Activated CD8-positive, alpha-beta memory T cell treated with anti-CD3 and anti-CD28 coated beads for 36 hours (primary cell): ENCODE data around the gene NCK2. TPM values are rescaled to one million over a fixed set of nuclear protein-coding genes. Genes with fewer than 3 reads are reported as not detected.

Experiments used
- CTCF ChIA-PET: fragments of 350-600 bp; sonication (Branson Sonifier 250); formaldehyde crosslinking; loops from one replicate; lab custom pipeline; 2021; ENCODE audit warnings: antibody characterized with exemption; lab: Charles Lee
- POLR2A ChIA-PET: fragments of 350-600 bp; sonication (Branson Sonifier 250); formaldehyde crosslinking; loops from one replicate; lab custom pipeline; 2021; ENCODE audit warnings: antibody characterized with exemption; lab: Charles Lee
- total RNA-seq, 2 experiments: library from RNA; stranded (reverse); gene quantifications; one replicate each; pipeline ENCODE4 v1.2.3, GENCODE V29; 2021

The NCK2 gene
- total RNA-seq, 2 experiments from 2014 or later = 58.5 to 59.3 TPM

DNA sequence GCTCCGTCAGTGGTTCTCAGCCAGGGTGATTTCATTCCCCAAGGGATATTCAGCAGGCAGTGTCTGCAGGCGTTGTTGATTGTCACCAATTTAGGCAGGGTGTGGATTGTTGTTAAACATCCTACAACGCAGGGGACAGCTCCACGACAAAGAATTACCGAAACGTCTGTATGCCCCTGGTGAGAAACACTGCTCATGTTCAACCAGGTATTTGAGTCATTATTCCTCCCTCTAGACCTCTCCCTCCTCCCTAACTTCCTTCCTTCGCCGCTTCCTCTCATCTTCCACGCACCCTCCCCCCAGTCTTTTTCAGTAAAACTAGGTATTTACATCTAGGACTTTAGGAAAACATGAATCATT is 50.8 kb downstream of the NCK2 start:
- CTCF ChIA-PET = interaction anchor here (1.5 kb wide), 1 partner anchor 21 kb away, joined by 3 read pairs; no protein-coding TSS in a partner anchor
- POLR2A ChIA-PET = no interaction called here

DNA sequence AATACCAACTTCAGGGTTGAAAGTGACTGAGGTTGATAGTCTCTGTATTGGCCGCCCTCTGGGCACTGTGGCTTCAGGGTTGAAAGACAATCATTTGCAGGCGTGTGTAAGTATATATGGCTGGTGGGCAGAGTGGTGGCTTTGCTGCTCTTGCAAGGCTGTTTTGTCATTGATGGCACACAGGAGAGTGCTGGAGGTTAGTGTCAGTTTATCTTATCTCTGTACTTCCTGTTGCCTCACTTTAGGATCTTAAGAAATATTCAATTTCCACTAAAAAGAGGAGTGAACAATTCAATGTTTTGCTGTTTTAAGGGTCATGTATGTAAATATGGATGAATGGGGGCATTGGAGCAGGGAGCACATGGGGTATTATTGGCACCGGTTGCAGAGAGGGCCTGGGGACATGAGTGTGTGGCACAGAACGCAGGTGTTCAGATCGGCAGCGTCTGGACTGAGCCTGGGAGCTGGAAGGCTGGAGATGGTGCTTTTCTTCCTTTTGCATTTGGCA is 51.5 kb downstream of the NCK2 start:
- CTCF ChIA-PET = interaction anchor here (1.2 to 1.5 kb wide), 3 partner anchors 8 to 61 kb away, joined by 3 read pairs; no protein-coding TSS in a partner anchor
- POLR2A ChIA-PET = interaction anchor here (0.9 kb wide), 1 partner anchor 49 kb away, joined by 3 read pairs; no protein-coding TSS in a partner anchor

DNA sequence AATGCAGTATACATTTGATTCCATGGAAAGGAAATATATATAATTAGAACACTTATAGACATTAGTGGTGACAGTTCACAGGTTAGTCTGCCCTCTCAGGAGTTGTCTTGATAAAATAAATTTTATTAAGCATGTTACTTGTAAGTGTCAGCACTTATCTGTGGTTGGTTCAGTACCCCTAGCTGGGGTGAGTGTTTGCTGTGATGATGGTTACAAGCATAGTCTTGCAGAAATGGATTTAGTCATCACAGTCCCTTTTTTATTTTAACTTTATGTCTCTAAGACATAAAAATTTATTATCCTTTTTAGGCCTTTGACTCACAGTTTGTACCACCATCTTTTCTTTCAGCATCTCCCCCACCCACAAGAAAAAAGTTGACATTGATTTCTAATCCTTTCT is 52.1 kb downstream of the NCK2 start:
- ChIA-PET CTCF (interaction anchor here (1.2 to 1.5 kb wide), 3 partner anchors 9 to 61 kb away, joined by 3 read pairs; no protein-coding TSS in a partner anchor), POLR2A (interaction anchor here (0.9 to 1.6 kb wide), 2 partner anchors 31 to 49 kb away, joined by 3 to 5 read pairs; no protein-coding TSS in a partner anchor)

DNA sequence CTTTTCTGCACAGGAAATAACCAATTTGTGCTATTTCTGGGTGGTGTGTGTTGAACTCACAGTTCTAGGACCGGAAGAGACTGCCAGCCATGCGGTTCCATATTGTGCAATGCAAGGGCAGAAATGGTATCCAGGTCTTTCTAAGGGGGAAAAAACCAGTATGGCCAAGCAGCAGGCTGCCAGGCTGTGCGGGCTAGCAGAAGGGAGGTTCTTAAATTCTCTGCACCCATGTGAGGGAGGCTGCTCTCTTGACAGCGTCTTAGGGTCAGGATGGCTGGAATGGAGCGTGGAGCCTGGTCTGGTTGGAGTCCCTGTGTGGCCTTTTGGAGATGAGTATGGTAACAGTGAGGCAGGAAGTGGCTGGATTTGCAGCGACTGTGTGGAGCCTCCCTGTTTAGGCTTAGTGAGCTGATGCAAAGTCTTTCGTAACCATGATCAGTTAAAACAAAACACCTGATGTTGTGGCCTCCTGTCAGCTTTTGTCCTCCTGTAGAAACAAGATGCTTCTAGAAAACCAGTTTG is 52.6 kb downstream of the NCK2 start:
- ChIA-PET POLR2A (interaction anchor here (0.6 to 1.6 kb wide), 4 partner anchors 11 to 50 kb away, joined by 3 to 5 read pairs (median 4); no protein-coding TSS in a partner anchor), CTCF (interaction anchor here (1.2 to 1.3 kb wide), 3 partner anchors 10 to 60 kb away, joined by 3 read pairs; no protein-coding TSS in a partner anchor)

DNA sequence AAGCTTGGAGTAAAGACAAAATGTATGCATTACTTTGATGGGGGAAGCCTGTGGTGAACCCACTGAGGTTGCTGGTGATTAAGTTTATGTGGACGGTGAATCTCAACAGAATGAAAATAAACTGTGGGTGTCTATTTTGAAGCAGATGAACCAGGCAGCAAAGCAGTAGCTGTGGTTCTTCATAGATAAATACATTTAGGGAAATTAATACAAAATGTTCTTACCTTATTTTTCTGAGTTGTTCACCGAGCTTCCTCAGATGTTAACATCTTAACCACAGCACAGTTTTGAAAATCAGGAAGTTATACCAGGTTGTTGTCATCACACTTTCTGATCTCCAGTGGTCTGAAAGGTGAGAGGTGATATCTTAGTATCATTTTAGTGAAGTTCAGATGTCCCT is 53.9 kb downstream of the NCK2 start:
- CTCF ChIA-PET = interaction anchor here (1.3 kb wide), 1 partner anchor 52 kb away, joined by 3 read pairs; no protein-coding TSS in a partner anchor
- POLR2A ChIA-PET = interaction anchor here (0.6 to 1.2 kb wide), 5 partner anchors 10 to 288 kb away, joined by 3 to 7 read pairs (median 3); no protein-coding TSS in a partner anchor

DNA sequence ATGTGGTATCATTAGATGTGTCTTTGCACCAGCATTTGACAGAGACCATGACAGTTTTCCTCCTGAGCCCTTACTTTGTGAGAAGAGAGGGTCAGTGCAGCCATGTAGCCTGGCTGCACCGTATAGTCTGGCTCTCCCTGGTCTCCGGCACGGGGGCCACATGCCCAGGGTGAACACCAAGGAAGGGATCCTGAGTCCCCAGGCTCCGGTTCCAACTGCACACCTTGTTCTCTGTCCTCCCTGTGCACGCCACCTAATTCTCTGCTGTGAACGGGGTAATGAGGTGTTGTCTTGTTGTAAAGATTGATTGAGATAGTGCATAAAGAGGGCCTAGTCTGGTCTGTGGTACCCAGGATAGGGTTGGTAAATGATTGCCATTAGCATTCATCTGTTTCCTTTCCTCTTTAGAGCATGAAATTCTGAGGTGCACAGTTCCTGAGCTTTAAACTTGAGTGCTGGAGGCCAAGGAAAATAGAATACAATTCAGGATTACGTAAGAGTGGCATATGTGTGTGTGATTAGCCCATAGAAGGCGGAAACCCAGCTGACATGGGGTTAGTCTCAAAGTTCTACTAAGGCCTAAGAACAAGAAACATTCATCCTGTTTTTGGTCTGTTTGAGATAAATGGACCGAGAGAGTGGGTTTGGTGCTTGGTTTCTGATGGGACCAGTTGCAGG is 55.5 kb downstream of the NCK2 start:
- CTCF ChIA-PET = interaction anchor here (1.1 kb wide), 1 partner anchor 22 kb away, joined by 4 read pairs; no protein-coding TSS in a partner anchor
- POLR2A ChIA-PET = interaction anchor here (0.6 kb wide), 1 partner anchor 403 kb away, joined by 9 read pairs; no protein-coding TSS in a partner anchor

DNA sequence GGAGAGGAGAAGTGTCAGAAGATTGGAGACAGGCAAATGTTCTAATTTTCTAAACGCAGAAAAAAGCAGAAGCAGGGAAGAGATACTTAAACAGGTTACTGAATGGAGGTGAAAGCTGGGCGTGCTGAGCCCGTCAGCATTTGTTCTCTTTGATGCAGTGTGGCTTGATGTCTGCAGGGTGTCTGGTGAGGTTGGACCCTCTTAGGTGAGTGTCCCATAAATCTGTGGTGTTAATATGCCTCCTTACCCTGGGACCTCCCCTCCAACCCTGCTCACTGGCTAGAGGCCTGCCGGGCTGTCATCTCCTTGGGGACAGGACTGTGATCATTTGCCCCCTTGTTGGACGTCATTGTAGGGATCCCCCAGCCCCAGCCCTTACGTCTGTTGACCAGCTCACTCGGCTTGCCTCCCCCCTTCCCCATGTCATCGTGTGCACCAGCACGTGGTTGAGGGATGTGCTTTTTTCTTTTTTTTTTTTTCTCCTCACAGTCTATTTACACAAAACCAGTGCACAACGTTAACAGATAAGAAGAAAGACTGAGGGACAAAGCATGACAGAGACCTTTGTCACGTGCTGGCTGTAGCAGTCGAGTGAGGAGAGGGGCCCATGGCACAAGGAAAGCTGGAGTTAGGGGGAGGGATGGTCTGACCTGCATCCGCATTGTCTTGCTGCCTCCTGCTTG is 56.4 kb downstream of the NCK2 start:
- POLR2A ChIA-PET = no interaction called here
- CTCF ChIA-PET = interaction anchor here (0.7 kb wide), 1 partner anchor 53 kb away, joined by 3 read pairs; no protein-coding TSS in a partner anchor

DNA sequence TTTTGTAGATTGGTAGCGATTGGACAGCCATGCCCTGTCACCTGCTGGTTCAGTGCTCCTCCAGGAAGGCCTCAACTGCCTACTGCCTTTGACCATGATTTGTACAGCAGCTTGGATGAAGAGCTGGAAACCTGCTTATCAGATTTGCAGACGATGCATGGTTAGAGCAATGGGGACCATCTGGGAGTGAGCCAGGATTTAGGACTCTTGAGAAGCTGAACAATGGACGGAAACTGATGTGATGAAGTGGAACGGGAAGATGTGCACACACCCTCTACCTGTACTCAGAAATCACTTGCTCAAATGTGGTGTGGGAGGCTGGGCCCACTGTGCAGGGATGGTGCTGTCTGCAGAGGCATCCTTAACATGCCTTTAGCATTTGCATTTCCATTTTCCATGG is 57.2 kb downstream of the NCK2 start:
- ChIA-PET CTCF (interaction anchor here (0.7 kb wide), 1 partner anchor 52 kb away, joined by 3 read pairs; no protein-coding TSS in a partner anchor), POLR2A (no interaction called here)

DNA sequence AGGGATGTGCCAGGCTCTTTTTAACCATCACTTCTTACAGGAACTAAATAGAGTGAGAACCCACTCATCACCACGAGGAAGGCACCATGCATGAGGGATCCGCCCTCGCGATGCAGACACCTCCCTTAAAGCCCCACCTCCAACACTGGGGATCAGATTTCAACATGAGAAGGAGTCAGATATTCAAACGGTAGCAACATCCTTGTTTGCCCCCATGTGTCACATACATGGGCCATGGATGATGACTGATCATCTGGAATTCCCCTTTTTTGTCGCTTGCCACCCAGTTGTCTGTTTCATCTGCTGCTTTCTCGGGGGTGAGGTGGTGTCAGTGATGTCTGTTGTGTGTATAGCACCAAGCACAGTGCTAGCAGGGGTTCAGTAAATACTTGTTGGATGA is 57.9 kb downstream of the NCK2 start:
- POLR2A ChIA-PET = no interaction called here
- CTCF ChIA-PET = interaction anchor here (1.0 kb wide), 2 partner anchors 48 to 54 kb away, joined by 3 read pairs; no protein-coding TSS in a partner anchor

DNA sequence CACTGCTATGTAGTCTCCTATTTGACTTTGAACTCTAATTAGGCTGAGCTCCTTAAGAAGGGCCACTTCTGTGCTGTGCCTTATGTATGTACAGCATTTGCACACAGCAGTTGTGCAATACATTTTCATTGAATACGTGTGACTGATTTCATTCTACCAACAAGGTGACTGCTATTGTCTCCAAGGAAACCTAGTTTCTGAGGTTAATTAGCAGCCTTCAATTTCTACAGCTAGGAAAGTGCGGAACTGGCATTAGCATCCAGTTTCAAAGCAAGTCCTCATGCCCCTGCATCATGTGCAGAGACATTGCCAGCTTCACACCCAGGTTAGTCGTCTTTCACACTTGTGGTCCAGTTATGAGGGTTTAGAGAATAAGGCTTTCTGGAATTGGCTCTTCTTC is 58.6 kb downstream of the NCK2 start:
- CTCF ChIA-PET = interaction anchor here (0.8 to 1.5 kb wide), 5 partner anchors 17 to 54 kb away, joined by 3 to 5 read pairs (median 3); no protein-coding TSS in a partner anchor
- POLR2A ChIA-PET = interaction anchor here (0.9 kb wide), 1 partner anchor 49 kb away, joined by 3 read pairs; no protein-coding TSS in a partner anchor

DNA sequence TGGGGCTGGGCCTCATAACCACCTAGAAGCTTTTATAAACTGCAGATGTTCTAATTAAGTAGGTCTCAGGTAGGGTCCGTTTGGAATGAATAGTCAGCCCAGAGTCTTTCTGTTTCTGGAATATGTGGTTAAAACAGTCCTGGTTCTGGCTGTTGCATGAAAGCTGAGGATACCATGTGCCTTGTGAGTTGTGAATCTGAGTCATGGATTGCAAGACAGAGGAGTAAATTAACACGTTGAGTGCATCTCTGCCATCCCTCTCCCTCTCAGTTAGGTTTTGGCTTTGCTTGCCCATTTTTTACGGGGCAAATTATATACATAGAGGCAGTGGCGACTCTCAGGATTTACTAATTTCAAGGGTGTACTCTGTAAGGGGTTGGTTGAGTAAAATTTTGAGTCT is 59.1 kb downstream of the NCK2 start:
- ChIA-PET POLR2A (interaction anchor here (0.9 kb wide), 1 partner anchor 50 kb away, joined by 3 read pairs; no protein-coding TSS in a partner anchor), CTCF (interaction anchor here (0.8 to 1.5 kb wide), 5 partner anchors 16 to 55 kb away, joined by 3 to 5 read pairs (median 3); no protein-coding TSS in a partner anchor)

DNA sequence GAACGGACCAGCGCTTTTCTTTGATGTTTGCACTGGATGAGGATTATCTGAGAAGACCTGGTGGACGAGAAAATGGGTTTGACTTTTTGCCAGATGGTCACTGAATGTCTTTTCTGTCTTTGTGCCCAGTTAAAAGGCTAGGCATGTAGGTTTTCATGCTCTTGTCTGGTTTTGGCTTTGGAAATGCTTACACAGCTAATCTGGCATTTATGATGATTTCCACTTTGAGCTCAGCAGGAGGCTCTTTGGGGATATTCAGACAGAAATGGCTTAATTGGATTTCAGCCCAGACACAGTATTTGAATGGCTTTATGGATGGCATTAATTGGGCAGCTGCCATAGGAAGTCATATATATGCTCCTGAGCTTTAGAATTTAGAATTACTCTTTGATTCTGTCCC is 59.6 kb downstream of the NCK2 start:
- POLR2A ChIA-PET = interaction anchor here (0.9 kb wide), 1 partner anchor 50 kb away, joined by 3 read pairs; no protein-coding TSS in a partner anchor

DNA sequence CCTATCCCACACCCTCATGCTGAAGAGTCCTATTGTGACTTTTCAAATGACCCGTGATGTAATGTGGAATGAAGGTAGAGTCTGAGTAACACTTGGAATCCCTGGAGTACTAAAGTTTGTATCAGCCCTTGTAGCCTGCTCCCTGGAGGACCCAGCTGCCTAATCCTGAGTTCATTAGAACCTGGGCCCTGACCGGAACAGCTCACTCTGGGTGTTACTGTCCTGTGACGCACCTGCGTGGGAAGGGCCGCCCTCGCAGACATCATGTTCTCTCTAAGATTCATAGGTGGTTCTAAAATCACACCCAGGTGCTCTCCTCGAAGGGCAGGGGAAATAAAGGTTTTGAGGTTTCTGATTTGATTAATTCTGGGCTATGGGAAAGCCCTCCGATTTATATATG is 62.3 kb downstream of the NCK2 start:
- POLR2A ChIA-PET = no interaction called here
- CTCF ChIA-PET = no interaction called here

More for the DNA sequence above, 59.6 kb downstream of the NCK2 start:
- CTCF ChIA-PET = interaction anchor here (1.5 kb wide), 1 partner anchor 51 kb away, joined by 4 read pairs; no protein-coding TSS in a partner anchor

DNA sequence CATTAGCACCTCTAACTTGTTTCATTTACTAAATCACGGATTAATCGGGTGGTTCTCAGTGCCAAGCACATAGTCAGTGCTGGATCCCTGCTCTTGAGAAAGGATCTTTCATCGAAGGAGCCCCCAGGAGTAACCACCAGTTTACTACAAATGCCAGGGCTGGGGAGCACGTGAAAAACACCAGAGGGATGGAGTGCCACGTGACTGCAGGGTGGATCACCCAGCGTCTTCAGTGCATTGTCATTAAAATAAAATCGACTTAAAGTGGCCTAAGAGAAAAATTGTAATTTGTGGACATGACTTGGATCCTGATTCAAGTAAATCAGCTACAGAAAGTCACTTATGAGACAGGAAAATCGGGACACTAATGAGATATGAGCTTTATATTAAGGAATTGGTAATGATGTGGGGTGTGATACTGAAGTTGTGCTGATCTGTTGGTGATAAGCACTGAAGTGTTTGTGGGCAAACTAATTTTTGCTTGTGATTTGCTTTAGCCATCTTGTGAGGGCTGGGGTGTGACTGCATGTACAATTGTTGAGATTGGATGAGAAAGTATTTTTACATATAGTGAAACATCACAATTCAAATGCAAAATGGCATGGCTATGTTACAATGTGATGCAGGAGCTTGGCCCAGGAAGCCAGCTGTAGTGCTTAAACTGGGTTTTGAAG is 63.8 kb downstream of the NCK2 start:
- CTCF ChIA-PET = no interaction called here
- POLR2A ChIA-PET = interaction anchor here (1.2 kb wide), 1 partner anchor 11 kb away, joined by 3 read pairs; no protein-coding TSS in a partner anchor

DNA sequence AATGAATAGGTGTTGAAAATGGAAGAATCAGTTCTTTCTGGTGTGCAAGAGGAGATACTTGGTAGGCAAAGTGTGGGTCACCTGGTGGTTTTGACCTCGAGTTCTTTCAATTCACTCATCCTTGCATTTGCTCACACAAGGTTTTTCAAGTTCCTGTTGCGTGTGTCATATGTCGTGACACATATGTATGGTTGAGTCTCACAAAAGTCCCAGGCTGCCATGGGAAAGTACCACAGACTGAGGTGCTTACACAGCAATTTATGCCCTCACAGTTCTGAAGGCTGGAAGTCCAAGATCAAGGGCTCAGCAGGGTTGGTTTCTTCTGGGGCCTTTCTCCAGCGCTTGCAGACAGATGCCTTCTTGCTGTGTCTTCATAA is 64.4 kb downstream of the NCK2 start:
- ChIA-PET CTCF (no interaction called here), POLR2A (interaction anchor here (1.2 kb wide), 1 partner anchor 11 kb away, joined by 3 read pairs; no protein-coding TSS in a partner anchor)

DNA sequence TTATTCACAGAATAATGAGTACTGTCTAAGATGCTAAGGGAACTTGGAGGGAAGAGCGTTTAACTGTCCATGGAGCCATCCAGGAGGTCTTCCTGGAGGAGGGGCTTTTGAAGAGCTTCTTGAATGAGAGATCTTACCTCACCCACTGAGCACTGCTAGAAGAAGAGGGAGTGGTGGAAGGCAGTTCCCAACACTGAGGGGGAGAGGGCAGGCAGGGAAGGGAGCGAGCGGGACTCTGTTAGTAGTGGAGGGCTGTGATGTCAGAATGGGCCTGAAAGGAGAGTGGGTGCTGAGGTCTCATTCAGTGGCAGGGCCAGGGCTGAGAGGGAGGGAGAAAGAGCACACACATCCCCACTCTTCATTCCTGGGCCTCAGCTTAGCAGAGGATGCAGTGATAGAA is 65.0 kb downstream of the NCK2 start:
- ChIA-PET CTCF (no interaction called here), POLR2A (no interaction called here)

DNA sequence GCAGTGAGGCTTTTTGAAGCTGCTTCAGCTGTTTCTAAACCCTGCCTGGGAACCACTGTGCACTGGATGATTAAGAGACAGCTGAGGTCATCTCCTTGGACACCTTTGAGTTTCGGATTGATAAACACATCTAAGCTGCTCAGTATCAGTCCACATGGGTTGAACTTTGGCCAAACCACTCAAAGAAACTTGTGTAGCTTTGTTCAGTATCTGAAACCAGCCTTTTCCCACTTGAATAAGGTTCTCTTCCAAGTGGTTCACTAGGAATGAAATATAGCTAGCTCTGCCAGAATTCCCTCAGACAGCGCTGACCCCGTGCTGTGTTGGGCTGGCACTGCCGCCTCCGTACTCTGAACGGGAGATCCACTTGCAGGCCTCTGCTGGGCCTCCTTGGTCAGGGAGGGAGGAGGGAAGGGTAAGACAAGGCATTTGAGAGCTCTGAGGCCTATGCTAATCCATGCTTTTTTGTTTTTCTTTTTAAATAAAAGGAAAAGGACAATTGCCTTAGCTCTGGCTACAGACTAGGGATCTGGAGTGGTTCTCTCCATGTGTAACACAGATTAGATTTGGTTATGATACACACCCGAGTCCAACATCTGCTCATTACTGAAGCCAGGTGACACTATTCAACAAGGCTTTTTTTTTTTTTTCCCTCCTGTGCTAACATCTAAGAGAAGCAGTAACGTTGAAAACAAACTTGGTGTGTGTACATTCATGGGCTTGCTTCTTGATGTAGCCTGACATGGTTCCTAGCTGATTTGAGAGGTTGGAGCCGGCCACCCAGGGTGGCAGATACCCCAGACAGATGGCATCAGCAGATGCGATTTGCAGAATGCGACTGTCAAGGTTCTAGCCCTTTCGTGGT is 67.7 kb downstream of the NCK2 start:
- CTCF ChIA-PET = interaction anchor here (1.1 kb wide), 1 partner anchor 44 kb away, joined by 3 read pairs; no protein-coding TSS in a partner anchor
- POLR2A ChIA-PET = no interaction called here
